HEK293 (cell line): Measurements from ENCODE around the gene HS3ST4.

Experiments
- CTCF ChIA-PET: fragments of 350-600 bp; formaldehyde crosslinking; extraction: SDS; loops from one replicate; lab custom pipeline; 2021; ENCODE audit warnings: antibody characterized with exemption; lab: Yijun Ruan, JAX
- POLR2A ChIA-PET: fragments of 300-600 bp; formaldehyde crosslinking; extraction: SDS; loops from one replicate; lab custom pipeline; 2020; ENCODE audit warnings: antibody characterized with exemption, inconsistent platforms; lab: Yijun Ruan, JAX
- H3K27ac ChIP-seq: fragments of 200-500 bp; sonication (Bioruptor generic); 2 replicates; pipeline ENCODE4 v1.5.1; 2014; ENCODE audit warnings: low read depth, low read length, control low read depth, inconsistent platforms; ENCODE audit errors: extremely low read depth
- H3K36me3 ChIP-seq, 2 experiments: fragments of 200-500 bp in 1 of 2; sonication (Bioruptor generic) in 1 of 2; 1 replicate in 1 of 2; 2 replicates in 1 of 2; pipeline ENCODE4 v1.5.1; 2014 to 2017; ENCODE audit warnings: inconsistent platforms in 2 of 2, low read length in 2 of 2; ENCODE audit not compliant: control insufficient read depth in 2 of 2, insufficient read depth in 1 of 2
- H3K4me1 ChIP-seq: fragments of 200-500 bp; sonication (Bioruptor generic); 2 replicates; pipeline ENCODE4 v1.5.1; 2014; ENCODE audit warnings: mild to moderate bottlenecking, low read length, inconsistent platforms; ENCODE audit not compliant: control insufficient read depth, insufficient read depth
- H3K4me3 ChIP-seq: 2 replicates; pipeline ENCODE4 v1.5.1; 2011; ENCODE audit warnings: low read depth, mild to moderate bottlenecking, control low read depth, low read length, moderate library complexity
- H3K9me3 ChIP-seq: fragments of 200-500 bp; sonication (Bioruptor generic); 2 replicates; pipeline ENCODE4 v1.5.1; 2014; ENCODE audit warnings: low read depth, low read length, inconsistent platforms; ENCODE audit not compliant: control insufficient read depth, insufficient read depth
- GLI4 ChIP-seq: fragments of 450-650 bp; formaldehyde crosslinking; IDR thresholded peaks from 2 replicates; pipeline ENCODE4 v1.5.1; 2016; ENCODE audit warnings: missing biosample characterization, missing genetic modification characterization
- KLF8 ChIP-seq: fragments of 450-650 bp; formaldehyde crosslinking; IDR thresholded peaks from 2 replicates; pipeline ENCODE4 v1.5.1; 2016; ENCODE audit warnings: missing biosample characterization, missing genetic modification characterization
- SCRT1 ChIP-seq: fragments of 450-650 bp; formaldehyde crosslinking; IDR thresholded peaks from 2 replicates; pipeline ENCODE4 v1.5.1; 2016; ENCODE audit warnings: missing biosample characterization, missing genetic modification characterization, borderline replicate concordance
- ZBTB1 ChIP-seq: fragments of 450-650 bp; formaldehyde crosslinking; IDR thresholded peaks from 2 replicates; pipeline ENCODE4 v1.5.1; 2016; ENCODE audit warnings: missing biosample characterization, missing genetic modification characterization
- ZBTB48 ChIP-seq: fragments of 450-650 bp; formaldehyde crosslinking; IDR thresholded peaks from 2 replicates; pipeline ENCODE4 v1.5.1; 2016; ENCODE audit warnings: missing biosample characterization, missing genetic modification characterization
- ZFP69B ChIP-seq: fragments of 450-650 bp; formaldehyde crosslinking; IDR thresholded peaks from 2 replicates; pipeline ENCODE4 v1.5.1; 2016; ENCODE audit warnings: missing biosample characterization, missing genetic modification characterization
- ZNF10 ChIP-seq: fragments of 450-650 bp; formaldehyde crosslinking; IDR thresholded peaks from 2 replicates; pipeline ENCODE4 v1.5.1; 2017; ENCODE audit warnings: missing biosample characterization, missing genetic modification characterization
- ZNF211 ChIP-seq: fragments of 450-650 bp; formaldehyde crosslinking; IDR thresholded peaks from 2 replicates; pipeline ENCODE4 v1.5.1; 2016; ENCODE audit warnings: low read depth, missing biosample characterization, missing genetic modification characterization
- ZNF23 ChIP-seq: fragments of 450-650 bp; formaldehyde crosslinking; IDR thresholded peaks from 2 replicates; pipeline ENCODE4 v1.5.1; 2016; ENCODE audit warnings: missing biosample characterization, missing genetic modification characterization, borderline replicate concordance
- ZNF248 ChIP-seq: fragments of 450-650 bp; formaldehyde crosslinking; IDR thresholded peaks from 2 replicates; pipeline ENCODE4 v1.5.1; 2017; ENCODE audit warnings: missing biosample characterization, missing genetic modification characterization
- ZNF335 ChIP-seq: fragments of 450-650 bp; formaldehyde crosslinking; conservative IDR thresholded peaks from 2 replicates; pipeline ENCODE4 v1.5.1; 2016; ENCODE audit warnings: missing biosample characterization, missing genetic modification characterization
- ZNF394 ChIP-seq: fragments of 450-650 bp; formaldehyde crosslinking; IDR thresholded peaks from 2 replicates; pipeline ENCODE4 v1.5.1; 2016; ENCODE audit warnings: missing biosample characterization, missing genetic modification characterization, mild to moderate bottlenecking, moderate library complexity, borderline replicate concordance
- ZNF416 ChIP-seq: fragments of 450-650 bp; formaldehyde crosslinking; IDR thresholded peaks from 2 replicates; pipeline ENCODE4 v1.5.1; 2016; ENCODE audit warnings: missing biosample characterization, missing genetic modification characterization
- ZNF433 ChIP-seq: fragments of 450-650 bp; formaldehyde crosslinking; IDR thresholded peaks from 2 replicates; pipeline ENCODE4 v1.5.1; 2016; ENCODE audit warnings: missing biosample characterization, missing genetic modification characterization, low read depth
- ZNF473 ChIP-seq: fragments of 450-650 bp; formaldehyde crosslinking; IDR thresholded peaks from 2 replicates; pipeline ENCODE4 v1.5.1; 2017; ENCODE audit warnings: missing biosample characterization, missing genetic modification characterization
- ZNF558 ChIP-seq: fragments of 450-650 bp; formaldehyde crosslinking; IDR thresholded peaks from 2 replicates; pipeline ENCODE4 v1.5.1; 2016; ENCODE audit warnings: missing biosample characterization, missing genetic modification characterization
- ZNF571 ChIP-seq: fragments of 450-650 bp; formaldehyde crosslinking; IDR thresholded peaks from 2 replicates; pipeline ENCODE4 v1.5.0; 2017; ENCODE audit warnings: missing biosample characterization, missing genetic modification characterization
- ZNF585B ChIP-seq: fragments of 450-650 bp; formaldehyde crosslinking; IDR thresholded peaks from 2 replicates; pipeline ENCODE4 v1.5.1; 2016; ENCODE audit warnings: missing biosample characterization, missing genetic modification characterization
- ZNF610 ChIP-seq: fragments of 450-650 bp; formaldehyde crosslinking; IDR thresholded peaks from 2 replicates; pipeline ENCODE4 v1.5.1; 2016; ENCODE audit warnings: missing biosample characterization, missing genetic modification characterization, borderline replicate concordance
- ZNF654 ChIP-seq: fragments of 450-650 bp; formaldehyde crosslinking; IDR thresholded peaks from 2 replicates; pipeline ENCODE4 v1.5.1; 2016; ENCODE audit warnings: low read depth, missing biosample characterization, missing genetic modification characterization
- ZNF777 ChIP-seq: fragments of 450-650 bp; formaldehyde crosslinking; IDR thresholded peaks from 2 replicates; pipeline ENCODE4 v1.5.1; 2017; ENCODE audit warnings: missing biosample characterization, missing genetic modification characterization, borderline replicate concordance
- ZNF785 ChIP-seq: fragments of 450-650 bp; formaldehyde crosslinking; IDR thresholded peaks from 2 replicates; pipeline ENCODE4 v1.5.1; 2016; ENCODE audit warnings: missing biosample characterization, missing genetic modification characterization
- ZNF830 ChIP-seq: fragments of 450-650 bp; IDR thresholded peaks from 2 replicates; pipeline ENCODE4 v1.5.0; 2018; ENCODE audit warnings: missing biosample characterization, missing genetic modification characterization, low read depth, mild to moderate bottlenecking, moderate library complexity
- ZXDB ChIP-seq: fragments of 450-650 bp; formaldehyde crosslinking; IDR thresholded peaks from 2 replicates; pipeline ENCODE4 v1.5.1; 2016; ENCODE audit warnings: missing biosample characterization, missing genetic modification characterization
- TF ChIP-seq, protein P1 (sequence below): fragments of 450-650 bp; formaldehyde crosslinking; conservative IDR thresholded peaks from 2 replicates; pipeline ENCODE4 v1.5.1; 2016; ENCODE audit warnings: low read depth, missing biosample characterization, missing genetic modification characterization
- TF ChIP-seq, protein P2 (sequence below): fragments of 450-650 bp; formaldehyde crosslinking; IDR thresholded peaks from 2 replicates; pipeline ENCODE4 v1.5.1; 2016; ENCODE audit warnings: missing biosample characterization, missing genetic modification characterization
- TF ChIP-seq, protein P3 (sequence below): fragments of 450-650 bp; formaldehyde crosslinking; conservative IDR thresholded peaks from 2 replicates; pipeline ENCODE4 v1.5.1; 2016; ENCODE audit warnings: low read depth, missing biosample characterization, missing genetic modification characterization
- TF ChIP-seq, protein P4 (sequence below): fragments of 450-650 bp; formaldehyde crosslinking; IDR thresholded peaks from 2 replicates; pipeline ENCODE4 v1.5.1; 2016; ENCODE audit warnings: missing biosample characterization, missing genetic modification characterization

Gene HS3ST4

DNA sequence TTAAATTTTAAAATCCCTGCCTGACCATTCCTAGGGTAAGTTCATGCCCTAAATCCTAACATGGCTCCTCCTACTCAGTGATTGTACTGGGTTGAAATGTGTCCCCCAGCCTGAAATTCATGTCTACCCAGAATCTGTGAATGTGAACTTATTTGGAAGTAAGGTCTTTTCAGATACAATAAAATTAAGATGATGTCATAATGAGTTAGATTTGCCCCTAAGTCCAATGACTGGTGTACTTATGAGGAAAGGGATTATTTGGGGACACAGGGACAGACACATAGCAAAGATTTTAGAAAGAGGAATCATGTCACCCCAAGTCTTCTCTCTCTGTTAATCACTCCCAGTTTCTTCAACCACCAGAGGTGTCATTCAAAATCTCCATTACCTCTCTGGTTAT is 185.3 kb downstream of the HS3ST4 start (continued):
- TF ChIP-seq, protein P1, sequence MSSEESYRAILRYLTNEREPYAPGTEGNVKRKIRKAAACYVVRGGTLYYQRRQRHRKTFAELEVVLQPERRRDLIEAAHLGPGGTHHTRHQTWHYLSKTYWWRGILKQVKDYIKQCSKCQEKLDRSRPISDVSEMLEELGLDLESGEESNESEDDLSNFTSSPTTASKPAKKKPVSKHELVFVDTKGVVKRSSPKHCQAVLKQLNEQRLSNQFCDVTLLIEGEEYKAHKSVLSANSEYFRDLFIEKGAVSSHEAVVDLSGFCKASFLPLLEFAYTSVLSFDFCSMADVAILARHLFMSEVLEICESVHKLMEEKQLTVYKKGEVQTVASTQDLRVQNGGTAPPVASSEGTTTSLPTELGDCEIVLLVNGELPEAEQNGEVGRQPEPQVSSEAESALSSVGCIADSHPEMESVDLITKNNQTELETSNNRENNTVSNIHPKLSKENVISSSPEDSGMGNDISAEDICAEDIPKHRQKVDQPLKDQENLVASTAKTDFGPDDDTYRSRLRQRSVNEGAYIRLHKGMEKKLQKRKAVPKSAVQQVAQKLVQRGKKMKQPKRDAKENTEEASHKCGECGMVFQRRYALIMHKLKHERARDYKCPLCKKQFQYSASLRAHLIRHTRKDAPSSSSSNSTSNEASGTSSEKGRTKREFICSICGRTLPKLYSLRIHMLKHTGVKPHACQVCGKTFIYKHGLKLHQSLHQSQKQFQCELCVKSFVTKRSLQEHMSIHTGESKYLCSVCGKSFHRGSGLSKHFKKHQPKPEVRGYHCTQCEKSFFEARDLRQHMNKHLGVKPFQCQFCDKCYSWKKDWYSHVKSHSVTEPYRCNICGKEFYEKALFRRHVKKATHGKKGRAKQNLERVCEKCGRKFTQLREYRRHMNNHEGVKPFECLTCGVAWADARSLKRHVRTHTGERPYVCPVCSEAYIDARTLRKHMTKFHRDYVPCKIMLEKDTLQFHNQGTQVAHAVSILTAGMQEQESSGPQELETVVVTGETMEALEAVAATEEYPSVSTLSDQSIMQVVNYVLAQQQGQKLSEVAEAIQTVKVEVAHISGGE (tag by site-specific recombination) = no peak
- TF ChIP-seq, protein P2, sequence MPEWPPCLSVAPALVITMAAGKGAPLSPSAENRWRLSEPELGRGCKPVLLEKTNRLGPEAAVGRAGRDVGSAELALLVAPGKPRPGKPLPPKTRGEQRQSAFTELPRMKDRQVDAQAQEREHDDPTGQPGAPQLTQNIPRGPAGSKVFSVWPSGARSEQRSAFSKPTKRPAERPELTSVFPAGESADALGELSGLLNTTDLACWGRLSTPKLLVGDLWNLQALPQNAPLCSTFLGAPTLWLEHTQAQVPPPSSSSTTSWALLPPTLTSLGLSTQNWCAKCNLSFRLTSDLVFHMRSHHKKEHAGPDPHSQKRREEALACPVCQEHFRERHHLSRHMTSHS (tag by site-specific recombination) = no peak
- no peak for TF ChIP-seq ZNF558
- no peak for TF ChIP-seq ZNF10 (tag by site-specific recombination)
- no peak for TF ChIP-seq ZNF830 (tag by site-specific recombination)
- TF ChIP-seq ZNF473 (tag by site-specific recombination) = no peak
- TF ChIP-seq, protein P3, sequence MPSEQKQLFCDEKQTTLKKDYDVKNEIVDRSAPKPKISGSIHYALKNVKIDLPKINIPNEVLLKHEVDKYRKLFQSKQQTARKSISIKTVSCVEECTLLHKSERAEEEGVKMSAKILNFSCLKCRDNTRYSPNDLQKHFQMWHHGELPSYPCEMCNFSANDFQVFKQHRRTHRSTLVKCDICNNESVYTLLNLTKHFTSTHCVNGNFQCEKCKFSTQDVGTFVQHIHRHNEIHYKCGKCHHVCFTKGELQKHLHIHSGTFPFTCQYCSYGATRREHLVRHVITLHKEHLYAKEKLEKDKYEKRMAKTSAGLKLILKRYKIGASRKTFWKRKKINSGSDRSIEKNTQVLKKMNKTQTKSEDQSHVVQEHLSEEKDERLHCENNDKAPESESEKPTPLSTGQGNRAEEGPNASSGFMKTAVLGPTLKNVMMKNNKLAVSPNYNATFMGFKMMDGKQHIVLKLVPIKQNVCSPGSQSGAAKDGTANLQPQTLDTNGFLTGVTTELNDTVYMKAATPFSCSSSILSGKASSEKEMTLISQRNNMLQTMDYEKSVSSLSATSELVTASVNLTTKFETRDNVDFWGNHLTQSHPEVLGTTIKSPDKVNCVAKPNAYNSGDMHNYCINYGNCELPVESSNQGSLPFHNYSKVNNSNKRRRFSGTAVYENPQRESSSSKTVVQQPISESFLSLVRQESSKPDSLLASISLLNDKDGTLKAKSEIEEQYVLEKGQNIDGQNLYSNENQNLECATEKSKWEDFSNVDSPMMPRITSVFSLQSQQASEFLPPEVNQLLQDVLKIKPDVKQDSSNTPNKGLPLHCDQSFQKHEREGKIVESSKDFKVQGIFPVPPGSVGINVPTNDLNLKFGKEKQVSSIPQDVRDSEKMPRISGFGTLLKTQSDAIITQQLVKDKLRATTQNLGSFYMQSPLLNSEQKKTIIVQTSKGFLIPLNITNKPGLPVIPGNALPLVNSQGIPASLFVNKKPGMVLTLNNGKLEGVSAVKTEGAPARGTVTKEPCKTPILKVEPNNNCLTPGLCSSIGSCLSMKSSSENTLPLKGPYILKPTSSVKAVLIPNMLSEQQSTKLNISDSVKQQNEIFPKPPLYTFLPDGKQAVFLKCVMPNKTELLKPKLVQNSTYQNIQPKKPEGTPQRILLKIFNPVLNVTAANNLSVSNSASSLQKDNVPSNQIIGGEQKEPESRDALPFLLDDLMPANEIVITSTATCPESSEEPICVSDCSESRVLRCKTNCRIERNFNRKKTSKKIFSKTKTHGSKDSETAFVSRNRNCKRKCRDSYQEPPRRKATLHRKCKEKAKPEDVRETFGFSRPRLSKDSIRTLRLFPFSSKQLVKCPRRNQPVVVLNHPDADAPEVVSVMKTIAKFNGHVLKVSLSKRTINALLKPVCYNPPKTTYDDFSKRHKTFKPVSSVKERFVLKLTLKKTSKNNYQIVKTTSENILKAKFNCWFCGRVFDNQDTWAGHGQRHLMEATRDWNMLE = no peak
- no peak for TF ChIP-seq ZNF416 (tag by site-specific recombination)
- no peak for TF ChIP-seq ZNF394 (tag by site-specific recombination)
- TF ChIP-seq ZNF654 = no peak
- TF ChIP-seq SCRT1 (tag by site-specific recombination) = no peak
- TF ChIP-seq ZNF211 = no peak
- TF ChIP-seq ZNF23 (tag by site-specific recombination) = no peak
- TF ChIP-seq ZNF248 = no peak
- TF ChIP-seq, all 188 proteins: peak for 0

DNA sequence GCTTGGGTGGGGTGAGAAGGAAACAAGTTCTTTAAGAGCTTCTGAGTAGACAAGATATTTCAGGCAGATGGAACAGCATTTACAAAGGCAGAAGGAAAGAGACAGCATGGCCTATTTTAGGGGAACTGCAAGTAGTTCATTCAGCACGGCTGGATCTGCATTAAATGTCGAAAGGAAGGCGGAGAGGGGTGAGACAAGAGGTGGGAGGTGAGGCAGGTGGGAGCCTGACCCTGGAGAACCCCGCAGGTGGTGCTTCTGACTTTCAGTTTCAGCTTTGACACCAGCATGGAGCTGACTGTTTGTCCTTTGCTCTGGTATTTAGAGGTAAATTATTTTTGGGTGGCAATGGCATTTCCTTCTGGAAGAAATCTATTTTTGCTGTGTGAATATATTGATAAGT is 194.8 kb downstream of the HS3ST4 start:
- no peak overlapping the region for H3K4me3 ChIP-seq
- H3K36me3 ChIP-seq = no peaks in the 10 kb centered on the region
- ChIA-PET CTCF (no interaction called here), POLR2A (no interaction called here)
- no peak overlapping the region for H3K27ac ChIP-seq
- no peaks in the 10 kb centered on the region for H3K4me1 ChIP-seq
- H3K9me3 ChIP-seq = no peaks in the 10 kb centered on the region
- TF ChIP-seq ZFP69B (tag by site-specific recombination) (no peak), ZNF785 (tag by site-specific recombination) (no peak), ZBTB1 (tag by site-specific recombination) (no peak), ZBTB48 (tag by site-specific recombination) (no peak), ZXDB (tag by site-specific recombination) (no peak), ZNF335 (tag by site-specific recombination) (no peak), ZNF585B (tag by site-specific recombination) (no peak), ZNF433 (tag by site-specific recombination) (no peak), ZNF416 (tag by site-specific recombination) (no peak), ZNF777 (no peak), GLI4 (tag by site-specific recombination) (no peak), KLF8 (tag by site-specific recombination) (no peak), ZNF610 (tag by site-specific recombination) (no peak), ZNF571 (tag by site-specific recombination) (no peak)
- TF ChIP-seq, protein P4, sequence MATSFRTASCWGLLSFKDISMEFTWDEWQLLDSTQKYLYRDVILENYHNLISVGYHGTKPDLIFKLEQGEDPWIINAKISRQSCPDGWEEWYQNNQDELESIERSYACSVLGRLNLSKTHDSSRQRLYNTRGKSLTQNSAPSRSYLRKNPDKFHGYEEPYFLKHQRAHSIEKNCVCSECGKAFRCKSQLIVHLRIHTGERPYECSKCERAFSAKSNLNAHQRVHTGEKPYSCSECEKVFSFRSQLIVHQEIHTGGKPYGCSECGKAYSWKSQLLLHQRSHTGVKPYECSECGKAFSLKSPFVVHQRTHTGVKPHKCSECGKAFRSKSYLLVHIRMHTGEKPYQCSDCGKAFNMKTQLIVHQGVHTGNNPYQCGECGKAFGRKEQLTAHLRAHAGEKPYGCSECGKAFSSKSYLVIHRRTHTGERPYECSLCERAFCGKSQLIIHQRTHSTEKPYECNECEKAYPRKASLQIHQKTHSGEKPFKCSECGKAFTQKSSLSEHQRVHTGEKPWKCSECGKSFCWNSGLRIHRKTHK (tag by site-specific recombination) = no peak
